Measurements from ENCODE around the gene SMARCAD1.

- TF ChIP-seq EP300 (IDR thresholded peaks at IDR 0.05; ENCODE audit: borderline replicate concordance) (no peak), YY1 (IDR thresholded peaks at IDR 0.05; ENCODE audit: low read depth) (no peak), MAX (IDR thresholded peaks at IDR 0.05) (no peak), TEAD4 (IDR thresholded peaks at IDR 0.05) (no peak), CEBPB (IDR thresholded peaks at IDR 0.05) (no peak)
These were observed 91.1 kb downstream of the SMARCAD1 start for GRCh38 chr4:94298725-94299252.
